Neutrophil (primary cell): ENCODE data around the gene FAM89B.

Experiments
- H3K27ac ChIP-seq: fragments of 200-600 bp; sonication (generic); 2 replicates; pipeline ENCODE4 v1.5.1; 2016; ENCODE audit warnings: mild to moderate bottlenecking, moderate library complexity
- H3K27me3 ChIP-seq: fragments of 200-600 bp; sonication (generic); 2 replicates; pipeline ENCODE4 v1.6.0; 2016; ENCODE audit warnings: mild to moderate bottlenecking
- H3K36me3 ChIP-seq: fragments of 200-600 bp; sonication (generic); 2 replicates; pipeline ENCODE4 v1.5.1; 2017
- H3K4me1 ChIP-seq, 2 experiments: fragments of 200-600 bp in 1 of 2; sonication (generic) in 1 of 2; 1 replicate in 1 of 2; 2 replicates in 1 of 2; pipeline versions ENCODE4 v1.5.1 to v1.6.1; 2013 to 2016; ENCODE audit warnings: low read depth in 1 of 2, low read length in 1 of 2, mild to moderate bottlenecking in 1 of 2, moderate library complexity in 1 of 2; ENCODE audit not compliant: control insufficient read depth in 1 of 2, insufficient read depth in 1 of 2
- H3K4me3 ChIP-seq, 2 experiments: fragments of 200-600 bp in 1 of 2; sonication (generic) in 1 of 2; 1 replicate in 1 of 2; 2 replicates in 1 of 2; pipeline ENCODE4 v1.5.1; 2013 to 2016; ENCODE audit warnings: low read depth in 1 of 2, low read length in 1 of 2, mild to moderate bottlenecking in 1 of 2, moderate library complexity in 1 of 2
- H3K9me3 ChIP-seq: fragments of 200-600 bp; sonication (generic); 2 replicates; pipeline ENCODE4 v1.5.1; 2016
- TF ChIP-seq, protein P1 (sequence below): fragments of 200-600 bp; sonication (generic); IDR thresholded peaks from 2 replicates; pipeline ENCODE4 v1.5.1; 2016; ENCODE audit warnings: antibody characterized with exemption

FAM89B gene

GRCh38 chr11:65580031-65580692 is 7.8 kb downstream of the FAM89B start:
- no peaks in the 10 kb centered on the region for H3K27me3 ChIP-seq
- no peaks in the 10 kb centered on the region for H3K9me3 ChIP-seq
- peaks cover 70% of the 10 kb centered on the region for H3K36me3 ChIP-seq
- H3K4me1 ChIP-seq = peaks cover 34 to 46% of the 10 kb centered on the region in 2 experiments
- H3K27ac ChIP-seq = no peak overlapping the region
- TF ChIP-seq, protein P1, sequence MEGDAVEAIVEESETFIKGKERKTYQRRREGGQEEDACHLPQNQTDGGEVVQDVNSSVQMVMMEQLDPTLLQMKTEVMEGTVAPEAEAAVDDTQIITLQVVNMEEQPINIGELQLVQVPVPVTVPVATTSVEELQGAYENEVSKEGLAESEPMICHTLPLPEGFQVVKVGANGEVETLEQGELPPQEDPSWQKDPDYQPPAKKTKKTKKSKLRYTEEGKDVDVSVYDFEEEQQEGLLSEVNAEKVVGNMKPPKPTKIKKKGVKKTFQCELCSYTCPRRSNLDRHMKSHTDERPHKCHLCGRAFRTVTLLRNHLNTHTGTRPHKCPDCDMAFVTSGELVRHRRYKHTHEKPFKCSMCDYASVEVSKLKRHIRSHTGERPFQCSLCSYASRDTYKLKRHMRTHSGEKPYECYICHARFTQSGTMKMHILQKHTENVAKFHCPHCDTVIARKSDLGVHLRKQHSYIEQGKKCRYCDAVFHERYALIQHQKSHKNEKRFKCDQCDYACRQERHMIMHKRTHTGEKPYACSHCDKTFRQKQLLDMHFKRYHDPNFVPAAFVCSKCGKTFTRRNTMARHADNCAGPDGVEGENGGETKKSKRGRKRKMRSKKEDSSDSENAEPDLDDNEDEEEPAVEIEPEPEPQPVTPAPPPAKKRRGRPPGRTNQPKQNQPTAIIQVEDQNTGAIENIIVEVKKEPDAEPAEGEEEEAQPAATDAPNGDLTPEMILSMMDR = no peak
- H3K4me3 ChIP-seq = no peak overlapping the region

- Histone ChIP-seq H3K9me3 (no peaks in the 10 kb centered on the region), H3K4me1 (peaks cover 29 to 41% of the 10 kb centered on the region in 2 experiments), H3K4me3 (no peak overlapping the region), H3K27me3 (no peaks in the 10 kb centered on the region), H3K36me3 (peaks cover 76% of the 10 kb centered on the region), H3K27ac (no peak overlapping the region)
- TF ChIP-seq, protein P1 = no peak
These were observed 8.4 kb downstream of the FAM89B start for GRCh38 chr11:65580756-65581155.

DNA sequence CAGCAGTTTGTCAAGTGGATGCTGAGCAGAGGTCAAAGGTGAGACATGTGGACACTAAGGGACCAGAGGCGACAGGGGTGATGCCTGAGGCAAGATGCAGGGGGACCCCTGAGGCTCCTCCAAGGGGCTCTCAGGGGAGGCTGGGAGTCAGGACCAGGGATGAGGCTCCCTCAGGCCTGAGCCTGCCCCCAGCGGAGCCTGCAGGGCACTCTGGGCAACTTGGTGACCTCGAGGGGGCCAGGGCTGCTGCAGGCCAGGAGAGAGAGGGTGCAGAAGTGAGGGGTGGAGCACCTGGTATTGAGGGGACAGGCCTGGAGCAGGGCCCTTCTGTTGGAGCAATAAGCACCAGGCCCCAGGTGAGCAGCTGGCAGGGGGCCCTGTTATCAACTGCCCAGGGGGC is 9.6 kb downstream of the FAM89B start:
- no peak overlapping the region for H3K27ac ChIP-seq
- TF ChIP-seq, protein P1 = no peak
- H3K36me3 ChIP-seq = peaks cover 87% of the 10 kb centered on the region
- no peaks in the 10 kb centered on the region for H3K9me3 ChIP-seq
- H3K4me1 ChIP-seq = peaks cover 34 to 44% of the 10 kb centered on the region in 2 experiments
- no peaks in the 10 kb centered on the region for H3K27me3 ChIP-seq
- H3K4me3 ChIP-seq = no peak overlapping the region

DNA sequence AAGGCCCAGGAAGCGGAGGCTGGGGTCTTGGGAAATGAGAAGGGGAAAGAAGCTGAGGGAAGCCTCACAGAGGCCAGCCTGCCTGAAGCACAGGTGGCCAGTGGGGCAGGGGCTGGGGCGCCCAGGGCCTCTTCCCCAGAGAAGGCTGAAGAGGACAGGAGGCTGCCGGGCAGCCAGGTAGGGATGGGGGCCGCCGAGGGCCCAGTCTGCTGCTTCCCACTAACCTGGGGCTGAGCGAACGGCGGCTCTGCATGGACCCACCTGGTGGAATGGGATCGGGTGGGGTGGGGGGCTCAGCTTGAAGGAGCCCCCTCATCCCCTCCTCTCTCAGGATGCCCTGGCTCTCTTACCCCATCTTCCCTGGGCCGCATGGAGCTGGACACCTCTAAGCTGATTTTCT is 11.3 kb downstream of the FAM89B start:
- Histone ChIP-seq H3K9me3 (no peaks in the 10 kb centered on the region), H3K27me3 (no peaks in the 10 kb centered on the region), H3K4me1 (peaks cover 34 to 44% of the 10 kb centered on the region in 2 experiments), H3K27ac (peak overlapping the region; percentile 48), H3K36me3 (peaks cover 92% of the 10 kb centered on the region), H3K4me3 (no peak overlapping the region)
- TF ChIP-seq, protein P1 = no peak

- TF ChIP-seq, protein P1 = no peak
- Histone ChIP-seq H3K27me3 (no peaks in the 10 kb centered on the region), H3K4me1 (peaks cover 31 to 42% of the 10 kb centered on the region in 2 experiments), H3K36me3 (peaks cover 92% of the 10 kb centered on the region), H3K4me3 (no peak overlapping the region), H3K9me3 (no peaks in the 10 kb centered on the region), H3K27ac (peak overlapping the region; percentile 48)
These were observed 11.8 kb downstream of the FAM89B start for GRCh38 chr11:65584106-65584505.
